Uterus (tissue), 4 donors: ENCODE data around the gene NKAIN2. TPM values are rescaled to one million over a fixed set of nuclear protein-coding genes. Genes with fewer than 3 reads are reported as not detected.

Experiments
- DNase-seq, 2 donors: peaks; one replicate each; pipeline ENCODE4 v3.0.0-alpha.2; 2019 to 2020
- H3K27ac ChIP-seq, 2 donors: fragments of 200-600 bp; sonication (generic); 1 replicate in 1 of 2; 2 replicates in 1 of 2; pipeline ENCODE4 v1.5.1; 2016 to 2018
- H3K27me3 ChIP-seq, 2 donors: fragments of 200-600 bp; sonication (generic); one replicate each; pipeline ENCODE4 v1.5.1; 2018 to 2019; ENCODE audit warnings: control low read depth in 1 of 2
- H3K36me3 ChIP-seq, 2 donors: fragments of 200-600 bp; sonication (generic); one replicate each; pipeline ENCODE4 v1.5.1; 2019; ENCODE audit warnings: control low read depth in 1 of 2
- H3K4me1 ChIP-seq, 2 donors: fragments of 200-600 bp; sonication (generic); one replicate each; pipeline ENCODE4 v1.5.1; 2018 to 2019; ENCODE audit warnings: control low read depth in 1 of 2
- H3K4me3 ChIP-seq, 2 donors: fragments of 200-600 bp; sonication (generic); 1 replicate in 1 of 2; 2 replicates in 1 of 2; pipeline ENCODE4 v1.5.1; 2018 to 2019; ENCODE audit warnings: mild to moderate bottlenecking in 1 of 2
- H3K9me3 ChIP-seq, 2 donors: fragments of 200-600 bp; sonication (generic); one replicate each; pipeline ENCODE4 v1.5.1; 2019; ENCODE audit warnings: control low read depth in 1 of 2
- POLR2A ChIP-seq, 2 donors: fragments of 450-650 bp; IDR thresholded peaks; one replicate each; pipeline ENCODE4 v1.6.1; 2016; ENCODE audit warnings: antibody characterized with exemption in 2 of 2, mild to moderate bottlenecking in 1 of 2, moderate library complexity in 1 of 2
- intact Hi-C: fragments of 100-400 bp; cut with DNase I; formaldehyde crosslinking; loops from one replicate; pipeline ENCODE4 v1.15.1; 2023; ENCODE audit warnings: low total_unique reads
- total RNA-seq, 4 donors: library from RNA; depleted of rRNA in 3 of 4; stranded (reverse); fragments of >200 nt in 3 of 4; gene quantifications; one replicate each; pipeline versions ENCODE4 v1.1.0 to v1.2.4, GENCODE V29; 2014 to 2023
- TF ChIP-seq, protein P1 (sequence below), 4 experiments: fragments of 200-600 bp in 2 of 4; fragments of 450-650 bp in 2 of 4; sonication (generic) in 2 of 4; IDR thresholded peaks; one replicate each; pipeline ENCODE4 v1.5.1; 2016 to 2019; ENCODE audit warnings: antibody characterized with exemption in 4 of 4, mild to moderate bottlenecking in 2 of 4, moderate library complexity in 1 of 4
- donor health status: DM: yes; HTN: yes; CAD: no.

NKAIN2 gene
- total RNA-seq, 4 donors from 2014 or later = 0.59 to 1.1 (median 1.0) TPM; not detected in 1

GRCh38 chr6:124269733-124270132, 466.1 kb downstream of the NKAIN2 start:
- Histone ChIP-seq H3K4me3 (no peak overlapping the region), H3K9me3 (no peaks in the 10 kb centered on the region), H3K4me1 (no peaks in the 10 kb centered on the region), H3K27ac (no peak overlapping the region), H3K36me3 (no peaks in the 10 kb centered on the region), H3K27me3 (no peaks in the 10 kb centered on the region)
- intact Hi-C loops = no loop called here
- no peak for TF ChIP-seq POLR2A (IDR thresholded peaks at IDR 0.05)
- TF ChIP-seq, protein P1, sequence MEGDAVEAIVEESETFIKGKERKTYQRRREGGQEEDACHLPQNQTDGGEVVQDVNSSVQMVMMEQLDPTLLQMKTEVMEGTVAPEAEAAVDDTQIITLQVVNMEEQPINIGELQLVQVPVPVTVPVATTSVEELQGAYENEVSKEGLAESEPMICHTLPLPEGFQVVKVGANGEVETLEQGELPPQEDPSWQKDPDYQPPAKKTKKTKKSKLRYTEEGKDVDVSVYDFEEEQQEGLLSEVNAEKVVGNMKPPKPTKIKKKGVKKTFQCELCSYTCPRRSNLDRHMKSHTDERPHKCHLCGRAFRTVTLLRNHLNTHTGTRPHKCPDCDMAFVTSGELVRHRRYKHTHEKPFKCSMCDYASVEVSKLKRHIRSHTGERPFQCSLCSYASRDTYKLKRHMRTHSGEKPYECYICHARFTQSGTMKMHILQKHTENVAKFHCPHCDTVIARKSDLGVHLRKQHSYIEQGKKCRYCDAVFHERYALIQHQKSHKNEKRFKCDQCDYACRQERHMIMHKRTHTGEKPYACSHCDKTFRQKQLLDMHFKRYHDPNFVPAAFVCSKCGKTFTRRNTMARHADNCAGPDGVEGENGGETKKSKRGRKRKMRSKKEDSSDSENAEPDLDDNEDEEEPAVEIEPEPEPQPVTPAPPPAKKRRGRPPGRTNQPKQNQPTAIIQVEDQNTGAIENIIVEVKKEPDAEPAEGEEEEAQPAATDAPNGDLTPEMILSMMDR (IDR thresholded peaks at IDR 0.05) = no peak
- no peak for DNase-seq

- Histone ChIP-seq H3K4me1 (no peaks in the 10 kb centered on the region), H3K27me3 (no peaks in the 10 kb centered on the region), H3K36me3 (no peaks in the 10 kb centered on the region), H3K4me3 (no peak overlapping the region), H3K9me3 (no peaks in the 10 kb centered on the region), H3K27ac (no peak overlapping the region)
- intact Hi-C loops = no loop called here
- TF ChIP-seq, protein P1 (IDR thresholded peaks at IDR 0.05) = no peak
- no peak for TF ChIP-seq POLR2A (IDR thresholded peaks at IDR 0.05)
- no peak for DNase-seq
These were observed 470.0 kb downstream of the NKAIN2 start for GRCh38 chr6:124273701-124274100.

GRCh38 chr6:124282541-124282940, 478.9 kb downstream of the NKAIN2 start:
- H3K36me3 ChIP-seq = no peaks in the 10 kb centered on the region
- TF ChIP-seq, protein P1 (IDR thresholded peaks at IDR 0.05) = no peak
- TF ChIP-seq POLR2A (IDR thresholded peaks at IDR 0.05) = no peak

GRCh38 chr6:124283486-124283885, 479.8 kb downstream of the NKAIN2 start:
- TF ChIP-seq, protein P1 (IDR thresholded peaks at IDR 0.05) = no peak
- TF ChIP-seq POLR2A (IDR thresholded peaks at IDR 0.05) = no peak
- no peak for DNase-seq

More at GRCh38 chr6:124282541-124282940, 478.9 kb downstream of the NKAIN2 start:
- Histone ChIP-seq H3K4me3 (no peak overlapping the region), H3K4me1 (no peaks in the 10 kb centered on the region), H3K9me3 (no peaks in the 10 kb centered on the region), H3K27ac (no peak overlapping the region), H3K27me3 (no peaks in the 10 kb centered on the region)
- intact Hi-C loops = no loop called here
- no peak for DNase-seq

GRCh38 chr6:124285146-124285545, 481.5 kb downstream of the NKAIN2 start:
- H3K27ac ChIP-seq = no peak overlapping the region
- no peak overlapping the region for H3K4me3 ChIP-seq
- H3K9me3 ChIP-seq = no peaks in the 10 kb centered on the region
- no peaks in the 10 kb centered on the region for H3K4me1 ChIP-seq
- no peak for DNase-seq
- intact Hi-C loops = no loop called here
- no peaks in the 10 kb centered on the region for H3K36me3 ChIP-seq
- no peak for TF ChIP-seq POLR2A (IDR thresholded peaks at IDR 0.05)
- TF ChIP-seq, protein P1 (IDR thresholded peaks at IDR 0.05) = no peak
- H3K27me3 ChIP-seq = no peaks in the 10 kb centered on the region

More at GRCh38 chr6:124283486-124283885, 479.8 kb downstream of the NKAIN2 start:
- intact Hi-C loops = no loop called here
- H3K4me3 ChIP-seq = no peak overlapping the region
- no peaks in the 10 kb centered on the region for H3K36me3 ChIP-seq
- no peaks in the 10 kb centered on the region for H3K9me3 ChIP-seq
- H3K27ac ChIP-seq = no peak overlapping the region
- H3K4me1 ChIP-seq = no peaks in the 10 kb centered on the region
- H3K27me3 ChIP-seq = no peaks in the 10 kb centered on the region
